ENCODE data around the gene SOHLH1. TPM values are rescaled to one million over a fixed set of nuclear protein-coding genes. Genes with fewer than 3 reads are reported as not detected.

SOHLH1 gene
- total RNA-seq, 1 donor from 2014 or later = not detected

DNA sequence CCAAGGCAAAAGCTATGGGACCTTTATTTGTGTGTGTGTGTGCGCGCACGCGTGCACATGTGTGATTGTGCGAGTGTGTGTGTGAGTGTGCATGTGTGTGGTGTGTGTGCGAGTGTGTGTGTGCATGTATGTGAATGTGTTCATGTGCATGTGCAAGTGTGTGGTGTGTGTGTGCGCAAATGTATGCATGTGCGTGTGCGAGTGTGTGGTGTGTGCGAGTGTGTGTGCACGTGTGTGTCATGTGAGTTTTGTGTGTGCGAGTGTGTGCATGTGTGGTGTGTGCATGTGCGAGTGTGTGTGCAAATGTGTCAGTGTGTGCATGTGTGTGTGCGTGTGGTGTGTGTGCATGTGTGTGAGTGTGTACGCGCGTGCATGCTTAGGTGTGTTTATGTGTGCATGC is 48.9 kb downstream of the SOHLH1 start:
- Histone ChIP-seq H3K27me3 (no peaks in the 10 kb centered on the region), H3K36me3 (no peaks in the 10 kb centered on the region), H3K4me3 (no peak overlapping the region), H3K9me3 (peaks cover 20% of the 10 kb centered on the region in 2 donors), H3K4me1 (no peaks in the 10 kb centered on the region), H3K27ac (no peak overlapping the region)
- intact Hi-C loops (cut with DNase I) = no loop called here
- TF ChIP-seq, protein P1, sequence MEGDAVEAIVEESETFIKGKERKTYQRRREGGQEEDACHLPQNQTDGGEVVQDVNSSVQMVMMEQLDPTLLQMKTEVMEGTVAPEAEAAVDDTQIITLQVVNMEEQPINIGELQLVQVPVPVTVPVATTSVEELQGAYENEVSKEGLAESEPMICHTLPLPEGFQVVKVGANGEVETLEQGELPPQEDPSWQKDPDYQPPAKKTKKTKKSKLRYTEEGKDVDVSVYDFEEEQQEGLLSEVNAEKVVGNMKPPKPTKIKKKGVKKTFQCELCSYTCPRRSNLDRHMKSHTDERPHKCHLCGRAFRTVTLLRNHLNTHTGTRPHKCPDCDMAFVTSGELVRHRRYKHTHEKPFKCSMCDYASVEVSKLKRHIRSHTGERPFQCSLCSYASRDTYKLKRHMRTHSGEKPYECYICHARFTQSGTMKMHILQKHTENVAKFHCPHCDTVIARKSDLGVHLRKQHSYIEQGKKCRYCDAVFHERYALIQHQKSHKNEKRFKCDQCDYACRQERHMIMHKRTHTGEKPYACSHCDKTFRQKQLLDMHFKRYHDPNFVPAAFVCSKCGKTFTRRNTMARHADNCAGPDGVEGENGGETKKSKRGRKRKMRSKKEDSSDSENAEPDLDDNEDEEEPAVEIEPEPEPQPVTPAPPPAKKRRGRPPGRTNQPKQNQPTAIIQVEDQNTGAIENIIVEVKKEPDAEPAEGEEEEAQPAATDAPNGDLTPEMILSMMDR (IDR thresholded peaks at IDR 0.05) = no peak
- DNase-seq (ENCODE audit: low spot score in 2 of 2) = no peak

DNA sequence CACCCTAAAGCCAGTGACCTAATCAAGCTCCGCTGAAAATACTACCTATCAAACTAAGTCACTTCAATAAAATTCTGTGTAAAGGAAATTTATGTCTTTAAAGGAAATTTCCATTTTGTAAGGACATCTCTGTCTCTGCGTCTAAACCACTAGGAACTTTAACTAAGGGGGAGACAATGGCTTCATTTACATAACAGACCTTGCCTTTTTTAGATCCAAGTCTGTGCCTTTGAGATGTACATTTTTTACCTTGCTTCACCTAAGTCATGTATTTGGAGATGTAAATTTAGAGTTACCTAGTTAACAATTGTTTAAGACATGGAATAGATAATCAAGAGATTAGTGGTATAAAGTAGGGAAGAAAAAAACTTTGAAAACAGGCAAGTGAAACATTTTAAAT is 49.8 kb downstream of the SOHLH1 start:
- no peak for DNase-seq (ENCODE audit: low spot score in 2 of 2)
- TF ChIP-seq, protein P1 (IDR thresholded peaks at IDR 0.05) = no peak
- no peak overlapping the region for H3K4me3 ChIP-seq
- no peaks in the 10 kb centered on the region for H3K36me3 ChIP-seq
- peaks cover 20 to 26% of the 10 kb centered on the region in 2 donors for H3K9me3 ChIP-seq
- H3K27ac ChIP-seq = no peak overlapping the region
- no peaks in the 10 kb centered on the region for H3K4me1 ChIP-seq
- H3K27me3 ChIP-seq = no peaks in the 10 kb centered on the region
- intact Hi-C loops (cut with DNase I) = no loop called here

DNA sequence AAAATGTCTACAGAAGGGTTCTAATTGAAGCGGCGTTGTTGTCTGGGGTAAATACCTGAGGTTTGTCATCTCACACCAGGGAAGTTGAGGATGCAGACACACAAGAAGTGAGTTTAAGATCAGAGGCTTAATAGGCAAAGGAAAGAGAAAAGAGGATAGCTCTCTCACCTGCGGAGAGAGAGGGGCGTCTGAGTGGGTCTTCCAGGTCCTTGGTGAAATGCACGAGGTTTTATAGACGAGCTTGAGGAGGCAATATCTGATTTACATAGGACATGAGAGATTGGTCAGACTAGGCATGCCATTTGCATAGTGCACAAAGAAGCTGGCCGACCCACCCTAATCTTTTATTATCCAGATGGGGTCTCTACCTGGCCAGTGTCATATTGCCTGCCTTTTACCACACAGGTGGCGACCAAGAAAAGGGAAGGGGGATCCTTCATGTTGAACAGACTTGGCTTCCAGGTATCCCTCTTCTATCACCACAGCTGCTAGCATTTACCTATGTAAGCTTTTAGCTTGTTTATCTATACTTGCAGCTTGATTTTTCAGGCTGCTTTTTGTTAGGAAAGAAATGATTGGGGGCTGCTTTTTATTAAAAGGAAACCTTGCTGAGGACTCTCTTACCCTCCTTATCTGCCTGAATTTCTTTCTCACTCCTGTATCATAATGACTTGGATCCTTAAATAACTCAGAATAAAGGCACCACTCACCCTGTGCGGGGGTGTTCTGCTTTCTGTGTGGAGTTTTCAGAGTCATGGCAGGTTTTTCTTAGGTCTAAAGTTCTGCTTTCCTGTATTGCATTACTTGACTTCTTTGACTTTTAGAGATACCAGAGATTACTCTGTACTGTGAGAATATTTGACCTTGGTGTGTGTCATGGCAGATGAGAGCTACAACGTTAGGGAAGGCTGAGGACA is 50.5 kb downstream of the SOHLH1 start:
- H3K4me1 ChIP-seq = no peaks in the 10 kb centered on the region
- no peak overlapping the region for H3K27ac ChIP-seq
- no peaks in the 10 kb centered on the region for H3K36me3 ChIP-seq
- no peaks in the 10 kb centered on the region for H3K27me3 ChIP-seq
- H3K9me3 ChIP-seq = peaks cover 26 to 28% of the 10 kb centered on the region in 2 donors
- TF ChIP-seq, protein P1 (IDR thresholded peaks at IDR 0.05) = no peak
- no peak overlapping the region for H3K4me3 ChIP-seq
- DNase-seq (ENCODE audit: low spot score in 2 of 2) = no peak
- intact Hi-C loops (cut with DNase I) = no loop called here

DNA sequence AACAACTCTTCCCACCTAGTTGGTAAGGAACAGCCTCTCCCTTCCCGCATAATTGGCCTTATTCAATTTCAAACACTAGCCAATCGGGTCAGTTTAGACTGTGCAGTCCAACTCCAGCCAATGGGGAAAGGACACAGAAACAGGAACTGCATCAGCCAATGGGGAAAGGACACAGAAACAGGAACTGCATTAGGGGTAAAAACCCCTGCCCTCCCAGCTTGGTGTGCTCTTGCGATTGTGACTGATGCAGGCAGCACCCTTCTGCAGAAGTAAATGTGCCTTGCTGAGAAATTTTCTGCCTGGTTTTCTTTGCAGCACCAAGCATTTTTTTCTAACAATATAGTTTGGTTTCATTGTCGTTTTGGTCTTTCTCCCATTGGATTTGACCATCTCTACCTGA is 51.4 kb downstream of the SOHLH1 start:
- no peak for DNase-seq (ENCODE audit: low spot score in 2 of 2)
- peaks cover 26 to 28% of the 10 kb centered on the region in 2 donors for H3K9me3 ChIP-seq
- TF ChIP-seq, protein P1 (IDR thresholded peaks at IDR 0.05) = no peak

DNA sequence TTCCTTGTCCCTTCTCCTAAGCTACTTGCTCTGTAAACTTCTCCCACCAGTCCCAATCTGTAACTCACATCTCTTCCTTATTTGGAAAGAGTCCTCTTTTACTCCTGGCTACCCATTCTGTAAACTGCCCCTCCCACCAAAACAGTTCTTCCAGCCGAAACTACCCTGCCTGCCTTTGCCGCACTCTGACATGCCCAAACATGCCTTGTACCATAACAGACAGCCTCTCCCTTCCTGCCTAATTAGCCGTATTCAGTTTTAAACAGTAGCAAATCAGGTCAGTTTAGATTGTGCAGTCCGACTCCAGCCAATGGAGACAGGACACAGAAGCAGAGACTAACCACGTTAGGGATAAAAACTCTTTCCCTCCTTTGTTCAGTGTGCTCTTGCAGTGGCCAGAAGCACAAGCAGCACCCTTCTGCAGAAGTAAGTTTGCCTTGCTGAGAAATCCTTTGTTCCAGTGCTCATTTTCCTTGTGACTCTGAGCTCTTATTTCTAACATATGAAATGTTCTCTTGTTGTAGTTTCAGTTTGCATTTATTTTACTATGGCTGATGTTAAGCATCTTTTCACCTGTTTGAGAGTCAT is 54.6 kb downstream of the SOHLH1 start:
- TF ChIP-seq, protein P1 (IDR thresholded peaks at IDR 0.05) = no peak
- Histone ChIP-seq H3K27me3 (no peaks in the 10 kb centered on the region), H3K4me3 (no peak overlapping the region), H3K27ac (no peak overlapping the region), H3K36me3 (no peaks in the 10 kb centered on the region), H3K9me3 (peaks cover 26 to 28% of the 10 kb centered on the region in 2 donors), H3K4me1 (no peaks in the 10 kb centered on the region)
- intact Hi-C loops (cut with DNase I) = no loop called here
- no peak for DNase-seq (ENCODE audit: low spot score in 2 of 2)

More for the DNA sequence above, 51.4 kb downstream of the SOHLH1 start:
- H3K27me3 ChIP-seq = no peaks in the 10 kb centered on the region
- H3K4me1 ChIP-seq = no peaks in the 10 kb centered on the region
- no peaks in the 10 kb centered on the region for H3K36me3 ChIP-seq
- no peak overlapping the region for H3K4me3 ChIP-seq
- intact Hi-C loops (cut with DNase I) = no loop called here
- H3K27ac ChIP-seq = no peak overlapping the region

Other genes starting within 250 kb of the SOHLH1 start
- 25.5 TPM for gene PPP1R26, start 219.7 kb downstream of the SOHLH1 start, total RNA-seq
- 57.3 TPM for gene MRPS2, start 198.8 kb downstream of the SOHLH1 start, total RNA-seq
- not detected for gene LCN1, start 178.0 kb downstream of the SOHLH1 start, total RNA-seq
- not detected for gene OBP2A, start 153.4 kb downstream of the SOHLH1 start, total RNA-seq
- not detected for gene PAEP, start 137.7 kb downstream of the SOHLH1 start, total RNA-seq
- gene GLT6D1, start 59.9 kb downstream of the SOHLH1 start, total RNA-seq = not detected
- not detected for gene LCN9, start 36.2 kb downstream of the SOHLH1 start, total RNA-seq
- gene KCNT1, start 2.7 kb upstream of the SOHLH1 start, total RNA-seq = not detected
- gene CAMSAP1, start 208.1 kb upstream of the SOHLH1 start, total RNA-seq = 10.1 TPM